Muscle of leg (tissue), 11 donors: Measurements from ENCODE around the gene CACNA2D2. TPM values are rescaled to one million over a fixed set of nuclear protein-coding genes. Genes with fewer than 3 reads are reported as not detected.

Source experiments
- DNase-seq: peaks from one replicate; pipeline ENCODE4 v3.0.0; 2013
- H3K27ac ChIP-seq: one replicate; pipeline ENCODE4 v1.5.1; 2013; ENCODE audit warnings: mild to moderate bottlenecking, low read length, control low read depth
- H3K27me3 ChIP-seq: one replicate; pipeline ENCODE4 v1.6.1; 2013; ENCODE audit warnings: low read length; ENCODE audit not compliant: control insufficient read depth, insufficient read depth
- H3K36me3 ChIP-seq: one replicate; pipeline ENCODE4 v1.6.1; 2013; ENCODE audit warnings: low read length; ENCODE audit not compliant: control insufficient read depth, insufficient read depth
- H3K4me1 ChIP-seq: one replicate; pipeline ENCODE4 v1.6.1; 2013; ENCODE audit warnings: low read length; ENCODE audit not compliant: control insufficient read depth, insufficient read depth
- H3K4me3 ChIP-seq: one replicate; pipeline ENCODE4 v1.5.1; 2013; ENCODE audit warnings: low read length, control low read depth
- H3K9me3 ChIP-seq: replicated peaks from 2 replicates; pipeline ENCODE4 v1.6.1; 2013; ENCODE audit warnings: low read depth, low read length; ENCODE audit not compliant: control insufficient read depth
- WGBS: methylation state at CpG from one replicate; pipeline ENCODE4 v1.1.5; 2013; ENCODE audit warnings: missing lambda C conversion rate; ENCODE audit not compliant: insufficient coverage; 5-methylcytosine and 5-hydroxymethylcytosine counted together
- polyA plus RNA-seq, 8 donors: library from polyadenylated mRNA; unstranded; fragments of 120-200 nt; gene quantifications; one replicate each; pipeline versions ENCODE4 v1.2.1 to v1.2.3, GENCODE V29; 2013; ENCODE audit warnings: inconsistent platforms in 1 of 8, low replicate concordance in 1 of 8; ENCODE audit not compliant: insufficient read length in 8 of 8, insufficient read depth in 1 of 8
- total RNA-seq: library from RNA; stranded (reverse); fragments of 120-200 nt; gene quantifications from one replicate; pipeline ENCODE4 v1.2.4, GENCODE V29; 2013

Gene CACNA2D2
- total and polyA plus RNA-seq, 9 donors = 3.0 to 12.6 (median 9.3) TPM

GRCh38 chr3:50359760-50360110, 143.7 kb downstream of the CACNA2D2 start:
- H3K4me1 ChIP-seq = peaks cover 46% of the 10 kb centered on the region
- H3K27ac ChIP-seq = no peak overlapping the region
- H3K36me3 ChIP-seq = peaks cover 40% of the 10 kb centered on the region
- no peak for DNase-seq
- peak overlapping the region; percentile 14 for H3K4me3 ChIP-seq
- no peaks in the 10 kb centered on the region for H3K9me3 ChIP-seq
- no CpG with 5 or more reads among the region's 8 CpGs for WGBS
- H3K27me3 ChIP-seq = no peaks in the 10 kb centered on the region

GRCh38 chr3:50358911-50359759, 144.3 kb downstream of the CACNA2D2 start, which contains the start of gene TMEM115:
Gene TMEM115, minus strand, starts transcription at chr3:50359521. Its CDS starts 458 bp downstream, at chr3:50359063.
- WGBS = 2% methylated on average over 55 of the region's 64 CpGs
- H3K9me3 ChIP-seq = no peaks in the 10 kb centered on the region
- peak within 1 kb of the TSS; percentile 97 for H3K4me3 ChIP-seq
- DNase-seq = peak; percentile 100
- H3K27ac ChIP-seq = peak within 1 kb of the TSS; percentile 89
- peaks cover 40% of the 10 kb centered on the region for H3K4me1 ChIP-seq
- H3K27me3 ChIP-seq = no peaks in the 10 kb centered on the region
- peaks cover 46% of the 10 kb centered on the region for H3K36me3 ChIP-seq

GRCh38 chr3:50358355-50358910, 145.0 kb downstream of the CACNA2D2 start:
- Histone ChIP-seq H3K27ac (peak overlapping the region; percentile 89), H3K4me1 (peaks cover 39% of the 10 kb centered on the region), H3K36me3 (peaks cover 52% of the 10 kb centered on the region), H3K4me3 (peak overlapping the region; percentile 97), H3K9me3 (no peaks in the 10 kb centered on the region), H3K27me3 (no peaks in the 10 kb centered on the region)
- no peak for DNase-seq
- 64% methylated on average over 16 of the region's 24 CpGs for WGBS

- Histone ChIP-seq H3K4me3 (peak overlapping the region; percentile 97), H3K27ac (no peak overlapping the region), H3K9me3 (no peaks in the 10 kb centered on the region), H3K4me1 (peaks cover 39% of the 10 kb centered on the region), H3K36me3 (peaks cover 61% of the 10 kb centered on the region), H3K27me3 (no peaks in the 10 kb centered on the region)
- DNase-seq = no peak
- no CpG with 5 or more reads among the region's 1 CpG for WGBS
Observed at GRCh38 chr3:50357481-50357880, 146.0 kb downstream of the CACNA2D2 start.

- Histone ChIP-seq H3K4me1 (peaks cover 41% of the 10 kb centered on the region), H3K36me3 (peaks cover 66% of the 10 kb centered on the region), H3K27ac (no peak overlapping the region), H3K4me3 (no peak overlapping the region), H3K9me3 (no peaks in the 10 kb centered on the region), H3K27me3 (no peaks in the 10 kb centered on the region)
- no peak for DNase-seq
- WGBS = 56% methylated on average over 4 of the region's 5 CpGs
Observed at GRCh38 chr3:50356553-50356952, 146.9 kb downstream of the CACNA2D2 start.

- Histone ChIP-seq H3K4me1 (peaks cover 47% of the 10 kb centered on the region), H3K36me3 (peaks cover 68% of the 10 kb centered on the region), H3K27ac (no peak overlapping the region), H3K4me3 (no peak overlapping the region), H3K27me3 (no peaks in the 10 kb centered on the region), H3K9me3 (no peaks in the 10 kb centered on the region)
- WGBS = 62% methylated on average over 4 of the region's 5 CpGs
- no peak for DNase-seq
Observed at GRCh38 chr3:50355829-50356552, 147.4 kb downstream of the CACNA2D2 start.

GRCh38 chr3:50354850-50355249, 148.6 kb downstream of the CACNA2D2 start:
- no peaks in the 10 kb centered on the region for H3K9me3 ChIP-seq
- H3K27me3 ChIP-seq = no peaks in the 10 kb centered on the region
- no peak overlapping the region for H3K4me3 ChIP-seq
- WGBS = 76% methylated on average over 4 of the region's 7 CpGs
- no peak for DNase-seq
- peaks cover 68% of the 10 kb centered on the region for H3K36me3 ChIP-seq
- peaks cover 55% of the 10 kb centered on the region for H3K4me1 ChIP-seq
- H3K27ac ChIP-seq = no peak overlapping the region

- H3K4me3 ChIP-seq = no peak overlapping the region
- H3K4me1 ChIP-seq = peaks cover 58% of the 10 kb centered on the region
- 85% methylated on average over 4 of the region's 5 CpGs for WGBS
- DNase-seq = no peak
- no peaks in the 10 kb centered on the region for H3K9me3 ChIP-seq
- H3K27me3 ChIP-seq = no peaks in the 10 kb centered on the region
- H3K36me3 ChIP-seq = peaks cover 69% of the 10 kb centered on the region
- H3K27ac ChIP-seq = no peak overlapping the region
Observed at GRCh38 chr3:50354186-50354764, 149.2 kb downstream of the CACNA2D2 start.

- Histone ChIP-seq H3K4me3 (no peak overlapping the region), H3K4me1 (peaks cover 59% of the 10 kb centered on the region), H3K27me3 (no peaks in the 10 kb centered on the region), H3K27ac (no peak overlapping the region), H3K9me3 (no peaks in the 10 kb centered on the region), H3K36me3 (peaks cover 74% of the 10 kb centered on the region)
- no peak for DNase-seq
- 81% methylated on average over 10 of the region's 12 CpGs for WGBS
Observed at GRCh38 chr3:50353245-50354004, 150.0 kb downstream of the CACNA2D2 start.
